ENCODE measurements around the gene RAB40C.

- TF ChIP-seq POLR2AphosphoS5 (IDR thresholded peaks at IDR 0.05) (no peak), CTCF (IDR thresholded peaks at IDR 0.05) (no peak), POLR2A (IDR thresholded peaks at IDR 0.05) (no peak)
These were observed 29.6 kb upstream of the RAB40C start, which contains the start of gene PRR35 for GRCh38 chr16:560204-560700.
